ENCODE measurements around the gene PRKG1. TPM values are rescaled to one million over a fixed set of nuclear protein-coding genes. Genes with fewer than 3 reads are reported as not detected.

Gene PRKG1
- total RNA-seq, 1 experiment from 2014 or later: 16.5 TPM

DNA sequence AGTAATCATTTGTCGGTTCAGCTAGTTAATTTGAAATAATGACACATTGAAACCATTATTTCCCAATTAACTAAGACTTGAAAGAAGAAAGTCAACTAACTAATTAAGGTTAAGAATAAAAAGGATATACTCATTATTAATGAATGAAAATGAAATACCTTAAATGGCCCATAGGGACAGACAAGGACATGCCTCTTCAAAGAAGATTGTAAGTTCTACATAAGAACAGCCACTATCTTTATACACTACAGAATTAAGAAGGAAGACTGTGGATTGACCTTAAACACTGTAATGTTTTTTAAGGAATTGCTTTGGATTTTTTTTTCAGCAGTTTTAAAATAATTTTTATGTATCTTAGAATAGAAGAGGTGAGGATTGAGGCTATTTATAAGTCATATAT lies 564.5 kb downstream of the PRKG1 start:
- no peak overlapping the region for H3K27ac Mint-ChIP-seq
- ChIA-PET POLR2A (no interaction called here), CTCF (no interaction called here)
- peaks cover 6% of the 10 kb centered on the region for H3K9me3 Mint-ChIP-seq
- no peaks in the 10 kb centered on the region for H3K36me3 Mint-ChIP-seq
- no peak overlapping the region for H3K4me3 Mint-ChIP-seq
- no peaks in the 10 kb centered on the region for H3K27me3 Mint-ChIP-seq (ENCODE audit: low read depth)
- no peak for DNase-seq (ENCODE audit: low spot score)
- no peak for ATAC-seq
- TF ChIP-seq NR3C1 (CRISPR knock-in tag; conservative IDR thresholded peaks at IDR 0.05; ENCODE audit: low read depth) (no peak), TEAD4 (CRISPR knock-in tag; IDR thresholded peaks at IDR 0.05) (no peak), ZNF416 (CRISPR knock-in tag; IDR thresholded peaks at IDR 0.05) (no peak), ELF4 (CRISPR knock-in tag; IDR thresholded peaks at IDR 0.05; ENCODE audit: low read depth) (no peak), GTF2I (CRISPR knock-in tag; conservative IDR thresholded peaks at IDR 0.05) (no peak), TEAD1 (CRISPR knock-in tag; IDR thresholded peaks at IDR 0.05) (no peak), CREB1 (CRISPR knock-in tag; IDR thresholded peaks at IDR 0.05) (no peak), ZNF138 (CRISPR knock-in tag; conservative IDR thresholded peaks at IDR 0.05) (no peak), NFATC4 (CRISPR knock-in tag; IDR thresholded peaks at IDR 0.05) (no peak), ZBTB21 (CRISPR knock-in tag; IDR thresholded peaks at IDR 0.05; ENCODE audit: borderline replicate concordance) (no peak)
- TF ChIP-seq, protein P1, sequence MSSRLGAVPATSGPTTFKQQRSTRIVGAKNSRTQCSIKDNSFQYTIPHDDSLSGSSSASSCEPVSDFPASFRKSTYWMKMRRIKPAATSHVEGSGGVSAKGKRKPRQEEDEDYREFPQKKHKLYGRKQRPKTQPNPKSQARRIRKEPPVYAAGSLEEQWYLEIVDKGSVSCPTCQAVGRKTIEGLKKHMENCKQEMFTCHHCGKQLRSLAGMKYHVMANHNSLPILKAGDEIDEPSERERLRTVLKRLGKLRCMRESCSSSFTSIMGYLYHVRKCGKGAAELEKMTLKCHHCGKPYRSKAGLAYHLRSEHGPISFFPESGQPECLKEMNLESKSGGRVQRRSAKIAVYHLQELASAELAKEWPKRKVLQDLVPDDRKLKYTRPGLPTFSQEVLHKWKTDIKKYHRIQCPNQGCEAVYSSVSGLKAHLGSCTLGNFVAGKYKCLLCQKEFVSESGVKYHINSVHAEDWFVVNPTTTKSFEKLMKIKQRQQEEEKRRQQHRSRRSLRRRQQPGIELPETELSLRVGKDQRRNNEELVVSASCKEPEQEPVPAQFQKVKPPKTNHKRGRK (CRISPR knock-in tag; IDR thresholded peaks at IDR 0.05; ENCODE audit: borderline replicate concordance): no peak
- TF ChIP-seq, protein P2, sequence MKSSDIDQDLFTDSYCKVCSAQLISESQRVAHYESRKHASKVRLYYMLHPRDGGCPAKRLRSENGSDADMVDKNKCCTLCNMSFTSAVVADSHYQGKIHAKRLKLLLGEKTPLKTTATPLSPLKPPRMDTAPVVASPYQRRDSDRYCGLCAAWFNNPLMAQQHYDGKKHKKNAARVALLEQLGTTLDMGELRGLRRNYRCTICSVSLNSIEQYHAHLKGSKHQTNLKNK (CRISPR knock-in tag; IDR thresholded peaks at IDR 0.05): no peak
- TF ChIP-seq, protein P3, sequence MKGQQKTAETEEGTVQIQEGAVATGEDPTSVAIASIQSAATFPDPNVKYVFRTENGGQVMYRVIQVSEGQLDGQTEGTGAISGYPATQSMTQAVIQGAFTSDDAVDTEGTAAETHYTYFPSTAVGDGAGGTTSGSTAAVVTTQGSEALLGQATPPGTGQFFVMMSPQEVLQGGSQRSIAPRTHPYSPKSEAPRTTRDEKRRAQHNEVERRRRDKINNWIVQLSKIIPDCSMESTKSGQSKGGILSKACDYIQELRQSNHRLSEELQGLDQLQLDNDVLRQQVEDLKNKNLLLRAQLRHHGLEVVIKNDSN (CRISPR knock-in tag; IDR thresholded peaks at IDR 0.05): no peak
- no peaks in the 10 kb centered on the region for H3K4me1 Mint-ChIP-seq

DNA sequence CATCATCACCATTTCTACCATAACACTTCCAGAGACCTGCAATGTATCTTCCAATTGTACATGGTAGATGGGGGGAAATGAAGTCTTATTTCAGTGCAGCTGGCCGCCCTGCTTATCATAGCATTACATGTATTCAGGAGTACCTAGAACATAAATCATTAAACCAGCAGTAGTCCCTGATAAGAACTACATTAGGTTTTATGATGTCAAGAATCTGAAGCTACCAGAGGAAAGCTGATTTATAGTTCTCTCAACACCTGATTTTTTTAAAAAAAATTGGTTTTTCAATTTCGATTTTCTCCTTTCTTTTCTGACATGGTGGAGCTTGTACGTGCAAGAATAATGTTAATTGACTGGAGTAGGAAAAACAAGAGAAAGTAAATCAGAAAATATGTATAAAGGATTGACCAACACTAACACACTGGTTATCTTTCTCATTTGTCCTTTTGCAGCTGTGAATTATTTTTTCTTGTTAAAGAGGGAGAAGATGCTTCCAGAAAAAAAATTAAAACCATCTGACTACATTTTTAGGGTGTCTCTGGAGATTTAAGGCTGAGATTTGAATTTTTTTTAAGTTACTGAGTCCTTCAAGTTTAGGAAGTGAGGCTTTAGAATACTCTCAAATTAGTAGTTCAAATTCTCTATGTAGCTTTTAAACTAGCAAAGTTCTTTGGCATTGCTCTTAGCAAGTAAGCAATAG lies 566.0 kb downstream of the PRKG1 start:
- no peaks in the 10 kb centered on the region for H3K4me1 Mint-ChIP-seq
- no peaks in the 10 kb centered on the region for H3K27me3 Mint-ChIP-seq (ENCODE audit: low read depth)
- ChIA-PET POLR2A (no interaction called here), CTCF (interaction anchor here (0.6 kb wide), 1 partner anchor 742 kb away, joined by 3 read pairs; no protein-coding TSS in a partner anchor)
- H3K27ac Mint-ChIP-seq: no peak overlapping the region
- ATAC-seq (no peak), DNase-seq (ENCODE audit: low spot score) (no peak)
- no peak overlapping the region for H3K4me3 Mint-ChIP-seq
- H3K36me3 Mint-ChIP-seq: no peaks in the 10 kb centered on the region
- H3K9me3 Mint-ChIP-seq: no peaks in the 10 kb centered on the region
- TF ChIP-seq, protein P4, sequence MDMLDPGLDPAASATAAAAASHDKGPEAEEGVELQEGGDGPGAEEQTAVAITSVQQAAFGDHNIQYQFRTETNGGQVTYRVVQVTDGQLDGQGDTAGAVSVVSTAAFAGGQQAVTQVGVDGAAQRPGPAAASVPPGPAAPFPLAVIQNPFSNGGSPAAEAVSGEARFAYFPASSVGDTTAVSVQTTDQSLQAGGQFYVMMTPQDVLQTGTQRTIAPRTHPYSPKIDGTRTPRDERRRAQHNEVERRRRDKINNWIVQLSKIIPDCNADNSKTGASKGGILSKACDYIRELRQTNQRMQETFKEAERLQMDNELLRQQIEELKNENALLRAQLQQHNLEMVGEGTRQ (CRISPR knock-in tag; IDR thresholded peaks at IDR 0.05): no peak
- TF ChIP-seq GTF2I (CRISPR knock-in tag; conservative IDR thresholded peaks at IDR 0.05): no peak
- TF ChIP-seq NFATC4 (CRISPR knock-in tag; IDR thresholded peaks at IDR 0.05): no peak
- TF ChIP-seq, protein P5, sequence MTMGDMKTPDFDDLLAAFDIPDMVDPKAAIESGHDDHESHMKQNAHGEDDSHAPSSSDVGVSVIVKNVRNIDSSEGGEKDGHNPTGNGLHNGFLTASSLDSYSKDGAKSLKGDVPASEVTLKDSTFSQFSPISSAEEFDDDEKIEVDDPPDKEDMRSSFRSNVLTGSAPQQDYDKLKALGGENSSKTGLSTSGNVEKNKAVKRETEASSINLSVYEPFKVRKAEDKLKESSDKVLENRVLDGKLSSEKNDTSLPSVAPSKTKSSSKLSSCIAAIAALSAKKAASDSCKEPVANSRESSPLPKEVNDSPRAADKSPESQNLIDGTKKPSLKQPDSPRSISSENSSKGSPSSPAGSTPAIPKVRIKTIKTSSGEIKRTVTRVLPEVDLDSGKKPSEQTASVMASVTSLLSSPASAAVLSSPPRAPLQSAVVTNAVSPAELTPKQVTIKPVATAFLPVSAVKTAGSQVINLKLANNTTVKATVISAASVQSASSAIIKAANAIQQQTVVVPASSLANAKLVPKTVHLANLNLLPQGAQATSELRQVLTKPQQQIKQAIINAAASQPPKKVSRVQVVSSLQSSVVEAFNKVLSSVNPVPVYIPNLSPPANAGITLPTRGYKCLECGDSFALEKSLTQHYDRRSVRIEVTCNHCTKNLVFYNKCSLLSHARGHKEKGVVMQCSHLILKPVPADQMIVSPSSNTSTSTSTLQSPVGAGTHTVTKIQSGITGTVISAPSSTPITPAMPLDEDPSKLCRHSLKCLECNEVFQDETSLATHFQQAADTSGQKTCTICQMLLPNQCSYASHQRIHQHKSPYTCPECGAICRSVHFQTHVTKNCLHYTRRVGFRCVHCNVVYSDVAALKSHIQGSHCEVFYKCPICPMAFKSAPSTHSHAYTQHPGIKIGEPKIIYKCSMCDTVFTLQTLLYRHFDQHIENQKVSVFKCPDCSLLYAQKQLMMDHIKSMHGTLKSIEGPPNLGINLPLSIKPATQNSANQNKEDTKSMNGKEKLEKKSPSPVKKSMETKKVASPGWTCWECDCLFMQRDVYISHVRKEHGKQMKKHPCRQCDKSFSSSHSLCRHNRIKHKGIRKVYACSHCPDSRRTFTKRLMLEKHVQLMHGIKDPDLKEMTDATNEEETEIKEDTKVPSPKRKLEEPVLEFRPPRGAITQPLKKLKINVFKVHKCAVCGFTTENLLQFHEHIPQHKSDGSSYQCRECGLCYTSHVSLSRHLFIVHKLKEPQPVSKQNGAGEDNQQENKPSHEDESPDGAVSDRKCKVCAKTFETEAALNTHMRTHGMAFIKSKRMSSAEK (CRISPR knock-in tag; IDR thresholded peaks at IDR 0.05; ENCODE audit: borderline replicate concordance): no peak
- TF ChIP-seq, protein P6, sequence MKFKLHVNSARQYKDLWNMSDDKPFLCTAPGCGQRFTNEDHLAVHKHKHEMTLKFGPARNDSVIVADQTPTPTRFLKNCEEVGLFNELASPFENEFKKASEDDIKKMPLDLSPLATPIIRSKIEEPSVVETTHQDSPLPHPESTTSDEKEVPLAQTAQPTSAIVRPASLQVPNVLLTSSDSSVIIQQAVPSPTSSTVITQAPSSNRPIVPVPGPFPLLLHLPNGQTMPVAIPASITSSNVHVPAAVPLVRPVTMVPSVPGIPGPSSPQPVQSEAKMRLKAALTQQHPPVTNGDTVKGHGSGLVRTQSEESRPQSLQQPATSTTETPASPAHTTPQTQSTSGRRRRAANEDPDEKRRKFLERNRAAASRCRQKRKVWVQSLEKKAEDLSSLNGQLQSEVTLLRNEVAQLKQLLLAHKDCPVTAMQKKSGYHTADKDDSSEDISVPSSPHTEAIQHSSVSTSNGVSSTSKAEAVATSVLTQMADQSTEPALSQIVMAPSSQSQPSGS (CRISPR knock-in tag; IDR thresholded peaks at IDR 0.05; ENCODE audit: borderline replicate concordance, low read depth): no peak
- no peak for TF ChIP-seq CBFB (CRISPR knock-in tag; IDR thresholded peaks at IDR 0.05; ENCODE audit: low read depth)
- no peak for TF ChIP-seq ESRRA (CRISPR knock-in tag; IDR thresholded peaks at IDR 0.05; ENCODE audit: borderline replicate concordance)
- TF ChIP-seq, protein P7, sequence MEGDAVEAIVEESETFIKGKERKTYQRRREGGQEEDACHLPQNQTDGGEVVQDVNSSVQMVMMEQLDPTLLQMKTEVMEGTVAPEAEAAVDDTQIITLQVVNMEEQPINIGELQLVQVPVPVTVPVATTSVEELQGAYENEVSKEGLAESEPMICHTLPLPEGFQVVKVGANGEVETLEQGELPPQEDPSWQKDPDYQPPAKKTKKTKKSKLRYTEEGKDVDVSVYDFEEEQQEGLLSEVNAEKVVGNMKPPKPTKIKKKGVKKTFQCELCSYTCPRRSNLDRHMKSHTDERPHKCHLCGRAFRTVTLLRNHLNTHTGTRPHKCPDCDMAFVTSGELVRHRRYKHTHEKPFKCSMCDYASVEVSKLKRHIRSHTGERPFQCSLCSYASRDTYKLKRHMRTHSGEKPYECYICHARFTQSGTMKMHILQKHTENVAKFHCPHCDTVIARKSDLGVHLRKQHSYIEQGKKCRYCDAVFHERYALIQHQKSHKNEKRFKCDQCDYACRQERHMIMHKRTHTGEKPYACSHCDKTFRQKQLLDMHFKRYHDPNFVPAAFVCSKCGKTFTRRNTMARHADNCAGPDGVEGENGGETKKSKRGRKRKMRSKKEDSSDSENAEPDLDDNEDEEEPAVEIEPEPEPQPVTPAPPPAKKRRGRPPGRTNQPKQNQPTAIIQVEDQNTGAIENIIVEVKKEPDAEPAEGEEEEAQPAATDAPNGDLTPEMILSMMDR (IDR thresholded peaks at IDR 0.05): no peak
- no peak for TF ChIP-seq JAZF1 (CRISPR knock-in tag; IDR thresholded peaks at IDR 0.05)
- no peak for TF ChIP-seq SMAD3 (CRISPR knock-in tag; IDR thresholded peaks at IDR 0.05; ENCODE audit: borderline replicate concordance)
- TF ChIP-seq, protein P8, sequence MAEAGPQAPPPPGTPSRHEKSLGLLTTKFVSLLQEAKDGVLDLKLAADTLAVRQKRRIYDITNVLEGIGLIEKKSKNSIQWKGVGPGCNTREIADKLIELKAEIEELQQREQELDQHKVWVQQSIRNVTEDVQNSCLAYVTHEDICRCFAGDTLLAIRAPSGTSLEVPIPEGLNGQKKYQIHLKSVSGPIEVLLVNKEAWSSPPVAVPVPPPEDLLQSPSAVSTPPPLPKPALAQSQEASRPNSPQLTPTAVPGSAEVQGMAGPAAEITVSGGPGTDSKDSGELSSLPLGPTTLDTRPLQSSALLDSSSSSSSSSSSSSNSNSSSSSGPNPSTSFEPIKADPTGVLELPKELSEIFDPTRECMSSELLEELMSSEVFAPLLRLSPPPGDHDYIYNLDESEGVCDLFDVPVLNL (CRISPR knock-in tag; IDR thresholded peaks at IDR 0.05; ENCODE audit: borderline replicate concordance, low read depth): no peak
- no peak for TF ChIP-seq ZNF232 (CRISPR knock-in tag; IDR thresholded peaks at IDR 0.05)

Data from WTC11 (cell line).